SK-N-SH treated with all-trans-retinoic acid at 6 μM for 48 hours (cell line): ENCODE data around the gene SPATA20.

Source experiments
- ATAC-seq: fragments of 200-7000 bp; cut with Tn5 transposase; 3 replicates; pipeline ENCODE4 v1.9.1; 2020; ENCODE audit warnings: mild to moderate bottlenecking, moderate library complexity
- ARNTL ChIP-seq: fragments of 450-650 bp; formaldehyde crosslinking; IDR thresholded peaks from 2 replicates; pipeline ENCODE4 v1.5.0; 2020; ENCODE audit warnings: low read depth, mild to moderate bottlenecking, moderate library complexity, borderline replicate concordance
- BACH2 ChIP-seq: fragments of 250-450 bp; sonication (Bioruptor Pico); IDR thresholded peaks from 2 replicates; pipeline ENCODE4 v1.9.0; 2021; ENCODE audit warnings: mild to moderate bottlenecking, borderline replicate concordance
- CREB5 ChIP-seq: fragments of 250-450 bp; sonication (Bioruptor Pico); IDR thresholded peaks from 2 replicates; pipeline ENCODE4 v1.5.1; 2020; ENCODE audit warnings: low read depth, mild to moderate bottlenecking, moderate library complexity
- CSRNP3 ChIP-seq: fragments of 250-450 bp; sonication (Bioruptor Pico); IDR thresholded peaks from 2 replicates; pipeline ENCODE4 v1.5.1; 2021; ENCODE audit warnings: mild to moderate bottlenecking, moderate library complexity
- ESRRG ChIP-seq: fragments of 250-450 bp; sonication (Bioruptor Pico); IDR thresholded peaks from 2 replicates; pipeline ENCODE4 v1.6.1; 2021; ENCODE audit warnings: mild to moderate bottlenecking
- GLIS3 ChIP-seq: fragments of 250-450 bp; sonication (Bioruptor Pico); IDR thresholded peaks from 2 replicates; pipeline ENCODE4 v1.5.0; 2020; ENCODE audit warnings: mild to moderate bottlenecking, moderate library complexity
- ISL1 ChIP-seq: fragments of 250-450 bp; sonication (Bioruptor Pico); IDR thresholded peaks from 2 replicates; pipeline ENCODE4 v2.1.2; 2022; ENCODE audit warnings: mild to moderate bottlenecking, moderate library complexity
- OSR1 ChIP-seq: fragments of 250-450 bp; sonication (Bioruptor Pico); IDR thresholded peaks from 2 replicates; pipeline ENCODE4 v1.8.0; 2022; ENCODE audit warnings: moderate library complexity, mild to moderate bottlenecking, inconsistent platforms
- POU6F1 ChIP-seq: fragments of 250-450 bp; sonication (Bioruptor Pico); IDR thresholded peaks from 2 replicates; pipeline ENCODE4 v1.8.0; 2021; ENCODE audit warnings: low read depth, mild to moderate bottlenecking, moderate library complexity, borderline replicate concordance
- PPARA ChIP-seq: fragments of 250-450 bp; sonication (Bioruptor Pico); IDR thresholded peaks from 2 replicates; pipeline ENCODE4 v1.5.0; 2020; ENCODE audit warnings: mild to moderate bottlenecking, borderline replicate concordance
- RARB ChIP-seq: fragments of 250-450 bp; sonication (Bioruptor Pico); IDR thresholded peaks from 2 replicates; pipeline ENCODE4 v1.8.0; 2021; ENCODE audit warnings: mild to moderate bottlenecking, moderate library complexity
- SNAI2 ChIP-seq: fragments of 250-450 bp; sonication (Bioruptor Pico); IDR thresholded peaks from 2 replicates; pipeline ENCODE4 v1.5.0; 2020; ENCODE audit warnings: mild to moderate bottlenecking, moderate library complexity
- TCF4 ChIP-seq: fragments of 250-450 bp; sonication (Bioruptor Pico); IDR thresholded peaks from 2 replicates; pipeline ENCODE4 v1.8.0; 2021; ENCODE audit warnings: mild to moderate bottlenecking, moderate library complexity, borderline replicate concordance
- TOX ChIP-seq: fragments of 250-450 bp; sonication (Bioruptor Pico); IDR thresholded peaks from 2 replicates; pipeline ENCODE4 v1.8.0; 2021; ENCODE audit warnings: mild to moderate bottlenecking, moderate library complexity, borderline replicate concordance
- TSHZ2 ChIP-seq: fragments of 250-450 bp; sonication (Bioruptor Pico); IDR thresholded peaks from 2 replicates; pipeline ENCODE4 v1.5.0; 2020; ENCODE audit warnings: mild to moderate bottlenecking, moderate library complexity
- ZC3H10 ChIP-seq: fragments of 250-450 bp; sonication (Bioruptor Pico); IDR thresholded peaks from 2 replicates; pipeline ENCODE4 v1.5.1; 2021; ENCODE audit warnings: mild to moderate bottlenecking, moderate library complexity
- ZFP3 ChIP-seq: fragments of 250-450 bp; sonication (Bioruptor Pico); IDR thresholded peaks from 2 replicates; pipeline ENCODE4 v1.5.0; 2020; ENCODE audit warnings: mild to moderate bottlenecking, moderate library complexity
- ZNF70 ChIP-seq: fragments of 450-650 bp; formaldehyde crosslinking; IDR thresholded peaks from 2 replicates; pipeline ENCODE4 v1.5.0; 2020; ENCODE audit warnings: mild to moderate bottlenecking, moderate library complexity
- ZNF8 ChIP-seq: fragments of 450-650 bp; formaldehyde crosslinking; IDR thresholded peaks from 2 replicates; pipeline ENCODE4 v1.5.0; 2020; ENCODE audit warnings: mild to moderate bottlenecking, moderate library complexity

Gene SPATA20

GRCh38 chr17:50561746-50562141 lies 14.8 kb downstream of the SPATA20 start (continued):
- TF ChIP-seq TSHZ2 (no peak), POU6F1 (CRISPR knock-in tag) (no peak), ARNTL (CRISPR knock-in tag) (no peak), BACH2 (CRISPR knock-in tag) (no peak)
- TF ChIP-seq, all 23 proteins: peak for 0

- ATAC-seq, result no peak
- no peak for TF ChIP-seq OSR1
These were observed 15.5 kb downstream of the SPATA20 start for GRCh38 chr17:50562242-50563091.

GRCh38 chr17:50563092-50563511 lies 16.1 kb downstream of the SPATA20 start:
- ATAC-seq, result no peak
- no peak for TF ChIP-seq SNAI2 (CRISPR knock-in tag)
- TF ChIP-seq ISL1 (CRISPR knock-in tag), result no peak
- no peak for TF ChIP-seq PPARA (CRISPR knock-in tag)
- TF ChIP-seq CSRNP3 (CRISPR knock-in tag), result no peak
- TF ChIP-seq ESRRG (CRISPR knock-in tag), result no peak
- TF ChIP-seq TSHZ2, result no peak
- TF ChIP-seq ZNF8 (CRISPR knock-in tag), result no peak
- TF ChIP-seq BACH2 (CRISPR knock-in tag), result no peak
- TF ChIP-seq ZC3H10 (CRISPR knock-in tag), result no peak
- TF ChIP-seq OSR1, result no peak
- no peak for TF ChIP-seq ZNF70
- TF ChIP-seq POU6F1 (CRISPR knock-in tag), result no peak
- TF ChIP-seq TCF4 (CRISPR knock-in tag), result no peak
- TF ChIP-seq TOX (CRISPR knock-in tag), result no peak
- no peak for TF ChIP-seq GLIS3 (CRISPR knock-in tag)
- TF ChIP-seq, all 23 proteins: peak for 0

- ATAC-seq, result peak; percentile 15
- TF ChIP-seq CREB5, result no peak
- no peak for TF ChIP-seq ARNTL (CRISPR knock-in tag)
- no peak for TF ChIP-seq ZC3H10 (CRISPR knock-in tag)
- no peak for TF ChIP-seq ZFP3 (CRISPR knock-in tag)
- TF ChIP-seq ZNF70, result no peak
- no peak for TF ChIP-seq CSRNP3 (CRISPR knock-in tag)
- no peak for TF ChIP-seq ISL1 (CRISPR knock-in tag)
- no peak for TF ChIP-seq GLIS3 (CRISPR knock-in tag)
- no peak for TF ChIP-seq OSR1
- no peak for TF ChIP-seq RARB (CRISPR knock-in tag)
These were observed 17.9 kb downstream of the SPATA20 start for GRCh38 chr17:50564916-50565315.
